H1 (cell line): Measurements from ENCODE around the gene ZFAND6. TPM values are rescaled to one million over a fixed set of nuclear protein-coding genes. Genes with fewer than 3 reads are reported as not detected.

Experiments
- EZH2 ChIP-seq: fragments of 200-600 bp; sonication (generic); IDR thresholded peaks from 2 replicates; pipeline ENCODE4 v1.7.1; 2012; ENCODE audit warnings: low read depth, mild to moderate bottlenecking, moderate library complexity, low read length, inconsistent platforms; ENCODE audit not compliant: severe bottlenecking
- NANOG ChIP-seq: IDR thresholded peaks from 2 replicates; pipeline ENCODE4 v1.6.1; 2011; ENCODE audit warnings: low read length, low read depth, mild to moderate bottlenecking, inconsistent platforms; ENCODE audit not compliant: insufficient read depth, poor library complexity, severe bottlenecking
- RXRA ChIP-seq: IDR thresholded peaks from 2 replicates; pipeline ENCODE4 v1.6.1; 2011; ENCODE audit warnings: low read depth, mild to moderate bottlenecking, low read length, moderate library complexity; ENCODE audit not compliant: insufficient read depth
- SAP30 ChIP-seq: fragments of 300-600 bp; sonication (generic); IDR thresholded peaks from 2 replicates; pipeline ENCODE4 v1.7.1; 2012; ENCODE audit warnings: low read length, moderate library complexity, mild to moderate bottlenecking, inconsistent platforms; ENCODE audit not compliant: insufficient read depth, insufficient replicate concordance
- SIN3A ChIP-seq, 2 experiments: IDR thresholded peaks in 1 of 2; conservative IDR thresholded peaks in 1 of 2; 2 replicates each; pipeline ENCODE4 v1.6.1; 2011 to 2012; ENCODE audit warnings: low read length in 2 of 2, improper control_type of control experiment in 1 of 2, low read depth in 1 of 2, mild to moderate bottlenecking in 1 of 2
- SIRT6 ChIP-seq: IDR thresholded peaks from one replicate; pipeline ENCODE4 v1.7.1; 2012; ENCODE audit warnings: low read length, inconsistent platforms
- polyA plus RNA-seq, 7 experiments: library from polyadenylated mRNA; depleted of rRNA in 3 of 7; stranded (reverse) in 5 of 7; unstranded in 2 of 7; fragments of >200 nt in 5 of 7; fragments of 200-250 nt in 2 of 7; gene quantifications; 1 replicate in 5 of 7; 2 replicates in 1 of 7; 4 replicates in 1 of 7; pipeline versions ENCODE4 v1.2.1 to v1.2.3, GENCODE V29; 2011 to 2013; ENCODE audit warnings: missing spikeins in 2 of 7, mixed read lengths in 2 of 7
- total RNA-seq: library from RNA; stranded (reverse); fragmentation: NEBNext Ultra II Directional; extraction: Animal tissue kit (Norgen Biotek cat#: 25700); gene quantifications from 2 replicates; pipeline ENCODE4 v1.2.1, GENCODE V29; 2021

ZFAND6 gene
- total and polyA plus RNA-seq, 2 of the 8 experiments (the other 6 are each of a cell fraction or from before 2014, with no cell fraction given) = 136 to 237 TPM

- TF ChIP-seq SIRT6 = no peak
- no peak for TF ChIP-seq RXRA
- no peak for TF ChIP-seq NANOG
- TF ChIP-seq SAP30 = no peak
- TF ChIP-seq EZH2 = no peak
- TF ChIP-seq SIN3A (conservative IDR thresholded peaks at IDR 0.05 in 1 of 2, IDR thresholded peaks at IDR 0.05 in 1 of 2; ENCODE audit: low read depth in 1 of 2, low read length in 2 of 2) = no peak
Measured at GRCh38 chr15:80182611-80183261, 123.3 kb downstream of the ZFAND6 start (continued).
